HCT116 (cell line): ENCODE measurements around the gene TASP1. TPM values are rescaled to one million over a fixed set of nuclear protein-coding genes. Genes with fewer than 3 reads are reported as not detected.
"Not testable (repeated sequence)": the region's sequence is repeated elsewhere in the genome, so short reads cannot be mapped to it uniquely, and the experiment has no call there.

ENCODE experiments used
- ATAC-seq: fragments of 200-7000 bp; cut with Tn5 transposase; 2 replicates; pipeline ENCODE4 v1.9.1; 2020; ENCODE audit warnings: mild to moderate bottlenecking, moderate library complexity
- BruUV-seq: library from RNA; stranded (reverse); fragments of 400-500 nt; replicated peaks from 2 replicates; lab custom pipeline; 2021; lab: Mats Ljungman, UMichigan
- CTCF ChIA-PET: fragments of 300-600 bp; sonication (Branson Sonifier 250); formaldehyde crosslinking; loops from one replicate; lab custom pipeline; 2021; ENCODE audit warnings: antibody characterized with exemption; lab: Charles Lee
- POLR2A ChIA-PET: fragments of 300-600, 350-600 bp; sonication (Branson Sonifier 250); formaldehyde crosslinking; loops from one replicate; lab custom pipeline; 2021; ENCODE audit warnings: antibody characterized with exemption; lab: Charles Lee
- RAD21 ChIA-PET, 2 experiments: fragments of 300-600 bp; sonication (Branson Sonifier 250); formaldehyde crosslinking; loops; one replicate each; lab custom pipeline; 2023; ENCODE audit warnings: low total read pairs in 2 of 2; ENCODE audit not compliant: uncharacterized antibody in 2 of 2, unreplicated experiment in 2 of 2, low non-redundant PET in 1 of 2; lab: Charles Lee
- DNase-seq: peaks from one replicate; pipeline ENCODE4 v3.0.0-alpha.2; 2010; ENCODE audit warnings: low read depth, low spot score
- H2AFZ ChIP-seq: fragments of 200-600 bp; shearing (Covaris generic), sonication (generic); 2 replicates; pipeline ENCODE4 v1.6.1; 2017; ENCODE audit warnings: low read depth, mixed run types, mixed read lengths, antibody characterized with exemption, low read length; ENCODE audit not compliant: poor library complexity, severe bottlenecking
- H3K27ac ChIP-seq: 2 replicates; pipeline ENCODE4 v1.5.1; 2012; ENCODE audit warnings: low read depth, low read length
- H3K27me3 ChIP-seq: fragments of 200-600 bp; sonication (generic); 2 replicates; pipeline ENCODE4 v1.6.1; 2016; ENCODE audit warnings: mixed run types, low read length, mixed read lengths; ENCODE audit not compliant: insufficient read depth
- H3K36me3 ChIP-seq, 2 experiments: fragments of 200-500 bp in 1 of 2; fragments of 200-600 bp in 1 of 2; sonication (Bioruptor generic) in 1 of 2; sonication (generic) in 1 of 2; 2 replicates each; pipeline versions ENCODE4 v1.5.1 to v1.6.1; 2014 to 2016; ENCODE audit warnings: low read length in 2 of 2, inconsistent platforms in 1 of 2, mixed read lengths in 1 of 2, mixed run types in 1 of 2; ENCODE audit not compliant: insufficient read depth in 2 of 2, control insufficient read depth in 1 of 2
- H3K4me1 ChIP-seq, 2 experiments: fragments of 200-600 bp in 1 of 2; sonication (generic) in 1 of 2; 2 replicates each; pipeline versions ENCODE4 v1.5.1 to v1.6.1; 2012 to 2017; ENCODE audit warnings: low read length in 2 of 2, inconsistent platforms in 1 of 2, mild to moderate bottlenecking in 1 of 2, mixed read lengths in 1 of 2, mixed run types in 1 of 2, moderate library complexity in 1 of 2; ENCODE audit not compliant: insufficient read depth in 2 of 2, control insufficient read depth in 1 of 2
- H3K4me2 ChIP-seq: fragments of 200-600 bp; sonication (generic); 2 replicates; pipeline ENCODE4 v1.6.1; 2017; ENCODE audit warnings: mixed run types, low read length, mixed read lengths
- H3K4me3 ChIP-seq, 2 experiments: fragments of 200-600 bp in 1 of 2; sonication (generic) in 1 of 2; replicated peaks in 1 of 2; 2 replicates each; pipeline ENCODE4 v1.5.1; 2011 to 2016; ENCODE audit warnings: low read length in 2 of 2, control low read depth in 1 of 2, low read depth in 1 of 2, mild to moderate bottlenecking in 1 of 2, mixed read lengths in 1 of 2, mixed run types in 1 of 2
- H3K79me2 ChIP-seq: fragments of 200-600 bp; sonication (generic); 2 replicates; pipeline ENCODE4 v1.6.1; 2017; ENCODE audit warnings: mild to moderate bottlenecking, mixed run types, low read length, moderate library complexity, mixed read lengths; ENCODE audit not compliant: insufficient read depth
- H3K9ac ChIP-seq: fragments of 200-600 bp; sonication (generic); 2 replicates; pipeline ENCODE4 v1.6.1; 2016; ENCODE audit warnings: low read length, mixed read lengths
- H3K9me2 ChIP-seq: fragments of 200-600 bp; sonication (generic), shearing (Covaris generic); 2 replicates; pipeline ENCODE4 v1.6.1; 2017; ENCODE audit warnings: mixed run types, mild to moderate bottlenecking, moderate library complexity; ENCODE audit not compliant: insufficient read depth
- H3K9me3 ChIP-seq, 2 experiments: fragments of 200-500 bp in 1 of 2; fragments of 200-600 bp in 1 of 2; sonication (Bioruptor generic) in 1 of 2; sonication (generic) in 1 of 2; 2 replicates each; pipeline ENCODE4 v1.6.1; 2014 to 2017; ENCODE audit warnings: low read length in 2 of 2, mixed read lengths in 2 of 2, inconsistent platforms in 1 of 2, low read depth in 1 of 2, mild to moderate bottlenecking in 1 of 2, mixed run types in 1 of 2, moderate library complexity in 1 of 2; ENCODE audit not compliant: control insufficient read depth in 1 of 2, insufficient read depth in 1 of 2
- H4K20me1 ChIP-seq: fragments of 200-600 bp; sonication (generic), shearing (Covaris generic); 2 replicates; pipeline ENCODE4 v1.6.1; 2017; ENCODE audit warnings: mixed run types, mild to moderate bottlenecking, moderate library complexity; ENCODE audit not compliant: insufficient read depth
- CBX3 ChIP-seq: IDR thresholded peaks from 2 replicates; pipeline ENCODE4 v1.6.1; 2012; ENCODE audit warnings: low read depth
- CEBPB ChIP-seq: IDR thresholded peaks from 2 replicates; pipeline ENCODE4 v1.6.1; 2012; ENCODE audit warnings: low read depth
- EGR1 ChIP-seq: IDR thresholded peaks from 2 replicates; pipeline ENCODE4 v1.6.1; 2012; ENCODE audit warnings: low read depth
- POLR2A ChIP-seq: IDR thresholded peaks from 2 replicates; pipeline ENCODE4 v1.7.0; 2011; ENCODE audit warnings: borderline replicate concordance; ENCODE audit not compliant: insufficient read depth, insufficient read length; ENCODE audit errors: extremely low read depth
- TCF7L2 ChIP-seq: IDR thresholded peaks from 2 replicates; pipeline ENCODE4 v1.7.0; 2011; ENCODE audit warnings: borderline replicate concordance, inconsistent platforms; ENCODE audit not compliant: insufficient read depth, insufficient read length; ENCODE audit errors: extremely low read depth
- ZFX ChIP-seq: fragments of 450-650 bp; IDR thresholded peaks from 2 replicates; pipeline ENCODE4 v1.6.1; 2017
- ZNF274 ChIP-seq: fragments of 200-500 bp; sonication (Bioruptor generic); IDR thresholded peaks from 2 replicates; pipeline ENCODE4 v1.6.1; 2014; ENCODE audit warnings: mild to moderate bottlenecking, low read depth, low read length, inconsistent platforms
- intact Hi-C: fragments of 100-400 bp; cut with micrococcal nuclease; formaldehyde crosslinking; loops from 2 replicates; pipeline ENCODE4 v1.10.0; 2022
- total RNA-seq: library from RNA; stranded (reverse); gene quantifications from one replicate; pipeline ENCODE4 v1.2.1, GENCODE V29; 2021; ENCODE audit not compliant: unreplicated experiment
- TF ChIP-seq, protein P1 (sequence below): IDR thresholded peaks from 2 replicates; pipeline ENCODE4 v1.6.1; 2012
- TF ChIP-seq, protein P2 (sequence below): IDR thresholded peaks from 2 replicates; pipeline ENCODE4 v1.6.1; 2011; ENCODE audit warnings: mild to moderate bottlenecking, low read length, moderate library complexity; ENCODE audit not compliant: insufficient replicate concordance; ENCODE audit errors: extremely low read depth

The TASP1 gene
- total RNA-seq, 1 experiment from 2014 or later: 19.1 TPM

DNA sequence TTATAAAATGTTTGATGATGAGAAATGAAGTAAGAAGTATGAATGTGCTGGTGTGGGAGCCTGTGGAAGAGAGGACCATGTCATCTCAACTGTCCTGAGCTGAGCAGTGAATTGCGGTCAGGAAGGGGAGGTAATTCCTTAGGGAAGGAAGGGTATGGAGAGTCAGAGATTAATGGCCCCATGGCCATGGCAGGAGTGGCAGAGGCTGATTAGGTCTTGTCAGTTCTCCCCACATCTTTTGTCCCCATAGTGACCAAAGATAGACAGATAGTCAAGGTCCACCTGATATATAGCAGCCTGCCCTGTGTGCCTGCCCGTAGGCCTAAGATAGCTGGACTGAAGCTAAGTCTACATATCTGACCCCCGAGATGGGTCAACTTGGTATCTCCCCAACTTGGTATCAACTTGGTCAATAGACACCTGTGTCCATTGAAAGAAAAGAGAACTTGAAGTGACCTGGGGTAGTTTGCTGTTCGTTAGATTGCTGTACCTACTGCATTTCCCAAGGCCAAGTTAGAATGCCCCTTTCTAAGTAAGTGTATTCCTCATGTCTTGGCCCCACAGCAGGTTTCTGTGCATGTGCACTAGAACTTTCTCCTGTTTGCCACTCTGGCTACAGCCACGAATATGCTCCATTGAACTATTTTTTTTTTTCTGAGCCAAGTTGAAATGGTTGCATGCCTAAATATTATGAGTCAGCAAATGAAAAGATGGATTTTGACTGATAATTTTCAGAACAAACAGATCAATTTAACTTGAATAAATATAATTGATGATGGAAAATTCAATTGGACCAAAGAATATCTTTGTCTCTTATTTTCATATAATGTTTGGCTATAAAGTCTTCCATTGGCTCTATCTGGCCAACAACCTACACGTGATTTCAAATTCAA, 274.2 kb downstream of the TASP1 start:
- Histone ChIP-seq H3K4me2 (no peak overlapping the region), H3K27ac (no peak overlapping the region), H3K9me3 (no peaks in the 10 kb centered on the region), H3K9me2 (no peaks in the 10 kb centered on the region), H3K4me3 (no peak overlapping the region), H3K9ac (no peak overlapping the region), H3K79me2 (no peaks in the 10 kb centered on the region), H3K4me1 (no peaks in the 10 kb centered on the region), H3K36me3 (no peaks in the 10 kb centered on the region), H2AFZ (no peak overlapping the region), H4K20me1 (no peaks in the 10 kb centered on the region), H3K27me3 (no peaks in the 10 kb centered on the region)
- ATAC-seq: no peak
- BruUV-seq: no TSS peak
- ChIA-PET CTCF (no interaction called here), RAD21 (no interaction called here), POLR2A (no interaction called here)
- no peak for DNase-seq
- intact Hi-C loops: no loop called here
- TF ChIP-seq, protein P1, sequence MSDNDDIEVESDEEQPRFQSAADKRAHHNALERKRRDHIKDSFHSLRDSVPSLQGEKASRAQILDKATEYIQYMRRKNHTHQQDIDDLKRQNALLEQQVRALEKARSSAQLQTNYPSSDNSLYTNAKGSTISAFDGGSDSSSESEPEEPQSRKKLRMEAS: no peak
- TF ChIP-seq POLR2A (no peak), ZFX (no peak), CBX3 (no peak)
- TF ChIP-seq, all 23 proteins: peak for 0

DNA sequence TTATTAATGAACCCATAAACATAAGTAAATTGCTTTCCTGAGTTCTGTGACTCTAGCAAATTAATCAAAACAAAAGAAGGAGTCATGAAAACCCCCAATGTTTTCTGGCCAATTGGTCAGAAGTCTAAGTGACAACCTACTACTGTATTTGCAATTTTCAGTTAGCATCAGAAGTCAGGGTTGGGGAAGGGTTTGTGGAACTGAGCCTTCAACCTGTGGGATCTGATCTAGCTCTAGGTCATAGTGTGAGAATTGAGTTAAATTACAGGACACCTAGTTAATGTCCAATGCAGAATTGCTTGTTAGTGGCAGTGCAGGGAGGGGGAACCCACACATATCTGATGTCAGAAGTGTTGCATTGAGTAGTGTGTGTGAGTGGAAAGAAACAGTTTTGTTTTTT, 275.3 kb downstream of the TASP1 start:
- TF ChIP-seq POLR2A (no peak), CEBPB (no peak), ZNF274 (no peak), EGR1 (no peak), TCF7L2 (no peak)
- TF ChIP-seq, protein P2, sequence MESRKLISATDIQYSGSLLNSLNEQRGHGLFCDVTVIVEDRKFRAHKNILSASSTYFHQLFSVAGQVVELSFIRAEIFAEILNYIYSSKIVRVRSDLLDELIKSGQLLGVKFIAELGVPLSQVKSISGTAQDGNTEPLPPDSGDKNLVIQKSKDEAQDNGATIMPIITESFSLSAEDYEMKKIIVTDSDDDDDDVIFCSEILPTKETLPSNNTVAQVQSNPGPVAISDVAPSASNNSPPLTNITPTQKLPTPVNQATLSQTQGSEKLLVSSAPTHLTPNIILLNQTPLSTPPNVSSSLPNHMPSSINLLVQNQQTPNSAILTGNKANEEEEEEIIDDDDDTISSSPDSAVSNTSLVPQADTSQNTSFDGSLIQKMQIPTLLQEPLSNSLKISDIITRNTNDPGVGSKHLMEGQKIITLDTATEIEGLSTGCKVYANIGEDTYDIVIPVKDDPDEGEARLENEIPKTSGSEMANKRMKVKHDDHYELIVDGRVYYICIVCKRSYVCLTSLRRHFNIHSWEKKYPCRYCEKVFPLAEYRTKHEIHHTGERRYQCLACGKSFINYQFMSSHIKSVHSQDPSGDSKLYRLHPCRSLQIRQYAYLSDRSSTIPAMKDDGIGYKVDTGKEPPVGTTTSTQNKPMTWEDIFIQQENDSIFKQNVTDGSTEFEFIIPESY: no peak
- TF ChIP-seq, protein P1: no peak
- Histone ChIP-seq H3K27me3 (no peaks in the 10 kb centered on the region), H3K4me1 (no peaks in the 10 kb centered on the region), H3K9me3 (no peaks in the 10 kb centered on the region), H3K4me3 (no peak overlapping the region), H3K27ac (no peak overlapping the region), H2AFZ (no peak overlapping the region), H3K4me2 (no peak overlapping the region), H3K9me2 (no peaks in the 10 kb centered on the region), H4K20me1 (no peaks in the 10 kb centered on the region), H3K36me3 (no peaks in the 10 kb centered on the region), H3K79me2 (no peaks in the 10 kb centered on the region), H3K9ac (no peak overlapping the region)
- intact Hi-C loops: no loop called here
- no peak for ATAC-seq
- BruUV-seq: no TSS peak
- RAD21 ChIA-PET: no interaction called here
- DNase-seq: no peak
- CTCF ChIA-PET: no interaction called here
- POLR2A ChIA-PET: no interaction called here

DNA sequence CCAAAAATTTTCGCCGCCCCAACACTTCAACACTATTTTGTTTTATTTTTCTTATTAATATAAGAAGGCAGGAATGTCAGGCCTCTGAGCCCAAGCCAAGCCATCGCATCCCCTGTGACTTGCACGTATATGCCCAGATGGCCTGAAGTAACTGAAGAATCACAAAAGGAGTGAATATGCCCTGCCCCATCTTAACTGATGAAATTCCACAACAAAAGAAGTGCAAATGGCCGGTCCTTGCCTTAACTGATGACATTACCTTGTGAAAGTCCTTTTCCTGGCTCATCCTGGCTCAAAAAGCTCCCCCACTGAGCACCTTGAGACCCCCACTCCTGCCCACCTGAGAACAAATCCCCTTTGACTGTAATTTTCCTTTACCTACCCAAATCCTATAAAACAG, 276.6 kb downstream of the TASP1 start:
- ATAC-seq, CTCF ChIA-PET, intact Hi-C loops, H3K36me3 ChIP-seq, H3K27ac ChIP-seq, H3K4me2 ChIP-seq, H3K27me3 ChIP-seq, POLR2A ChIA-PET, RAD21 ChIA-PET, DNase-seq, H3K79me2 ChIP-seq, BruUV-seq, H3K4me3 ChIP-seq, H4K20me1 ChIP-seq, H3K9ac ChIP-seq, H3K4me1 ChIP-seq, H2AFZ ChIP-seq, H3K9me2 ChIP-seq, H3K9me3 ChIP-seq: not testable (repeated sequence)
